OCI-LY3 (cell line): ENCODE results near the gene KIF1A.

Experiments
- EZH2phosphoT487 ChIP-seq: fragments of 200-600 bp; shearing (Covaris generic); IDR thresholded peaks from 2 replicates; pipeline ENCODE4 v1.6.1; 2018; ENCODE audit warnings: antibody characterized with exemption, mixed run types, low read depth
- TF ChIP-seq, protein P1 (sequence below): fragments of 200-600, 300-600 bp; sonication (generic); IDR thresholded peaks from 2 replicates; pipeline ENCODE4 v1.5.1; 2014; ENCODE audit warnings: antibody characterized with exemption, low read length, low read depth

DNA sequence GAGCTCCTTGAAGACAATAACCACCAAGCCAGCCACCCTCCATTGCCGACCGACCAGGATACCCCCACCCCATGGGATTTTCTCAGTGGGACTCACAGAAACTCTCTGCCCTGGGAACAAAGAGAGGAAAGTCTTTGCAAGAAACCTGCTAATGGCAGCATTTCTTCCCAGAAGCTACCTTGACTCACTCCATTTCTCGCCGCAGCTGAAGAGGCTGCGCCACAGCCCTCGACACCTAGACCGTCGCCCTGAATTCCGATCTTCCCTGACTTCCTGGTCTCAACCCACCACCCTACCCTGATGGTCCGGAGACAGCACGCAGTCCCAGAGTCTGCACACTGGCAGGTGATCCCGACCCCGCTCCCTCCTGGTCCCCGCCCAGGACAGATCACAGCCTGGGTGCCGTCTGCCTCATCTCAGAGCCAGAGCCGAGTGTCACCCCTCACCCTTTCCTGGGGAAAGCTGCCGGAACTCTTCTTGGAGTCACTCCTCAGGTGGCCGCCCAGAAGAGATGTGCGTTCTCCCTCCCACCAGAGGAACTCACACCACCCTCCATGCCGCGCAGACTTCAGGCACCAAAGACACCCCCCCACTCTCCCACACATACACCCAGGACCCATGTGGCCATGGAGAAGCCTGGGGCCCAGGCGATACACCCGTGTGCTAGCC lies 103.8 kb downstream of the KIF1A start:
- TF ChIP-seq, protein P1, sequence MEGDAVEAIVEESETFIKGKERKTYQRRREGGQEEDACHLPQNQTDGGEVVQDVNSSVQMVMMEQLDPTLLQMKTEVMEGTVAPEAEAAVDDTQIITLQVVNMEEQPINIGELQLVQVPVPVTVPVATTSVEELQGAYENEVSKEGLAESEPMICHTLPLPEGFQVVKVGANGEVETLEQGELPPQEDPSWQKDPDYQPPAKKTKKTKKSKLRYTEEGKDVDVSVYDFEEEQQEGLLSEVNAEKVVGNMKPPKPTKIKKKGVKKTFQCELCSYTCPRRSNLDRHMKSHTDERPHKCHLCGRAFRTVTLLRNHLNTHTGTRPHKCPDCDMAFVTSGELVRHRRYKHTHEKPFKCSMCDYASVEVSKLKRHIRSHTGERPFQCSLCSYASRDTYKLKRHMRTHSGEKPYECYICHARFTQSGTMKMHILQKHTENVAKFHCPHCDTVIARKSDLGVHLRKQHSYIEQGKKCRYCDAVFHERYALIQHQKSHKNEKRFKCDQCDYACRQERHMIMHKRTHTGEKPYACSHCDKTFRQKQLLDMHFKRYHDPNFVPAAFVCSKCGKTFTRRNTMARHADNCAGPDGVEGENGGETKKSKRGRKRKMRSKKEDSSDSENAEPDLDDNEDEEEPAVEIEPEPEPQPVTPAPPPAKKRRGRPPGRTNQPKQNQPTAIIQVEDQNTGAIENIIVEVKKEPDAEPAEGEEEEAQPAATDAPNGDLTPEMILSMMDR: no peak
- no peak for TF ChIP-seq EZH2phosphoT487
